Prostate gland (tissue), 2 donors: ENCODE data around the gene GLMP. TPM values are rescaled to one million over a fixed set of nuclear protein-coding genes. Genes with fewer than 3 reads are reported as not detected.

Experiments
- DNase-seq: peaks from one replicate; pipeline ENCODE4 v3.0.0-alpha.2; 2019; ENCODE audit warnings: low spot score
- H3K27ac ChIP-seq, 2 donors: fragments of 200-600 bp; sonication (generic); 2 replicates each; pipeline ENCODE4 v1.5.1; 2017 to 2019
- H3K27me3 ChIP-seq: fragments of 200-600 bp; sonication (generic); replicated peaks from 2 replicates; pipeline ENCODE4 v1.5.1; 2019; ENCODE audit not compliant: insufficient read depth
- H3K36me3 ChIP-seq, 2 donors: fragments of 200-600 bp; sonication (generic); 1 replicate in 1 of 2; 2 replicates in 1 of 2; pipeline versions ENCODE4 v1.5.1 to v1.8.1; 2017 to 2019
- H3K4me1 ChIP-seq: fragments of 200-600 bp; sonication (generic); replicated peaks from 2 replicates; pipeline ENCODE4 v1.5.1; 2019
- H3K4me3 ChIP-seq, 2 donors: fragments of 200-600 bp; sonication (generic); 2 replicates each; pipeline ENCODE4 v1.5.1; 2017 to 2019
- H3K9me3 ChIP-seq: fragments of 200-600 bp; sonication (generic); 2 replicates; pipeline ENCODE4 v1.5.1; 2017
- CTCF ChIP-seq, 4 experiments: fragments of 200-600 bp in 2 of 4; fragments of 450-650 bp in 2 of 4; sonication (generic) in 2 of 4; IDR thresholded peaks; 1 replicate in 3 of 4; 2 replicates in 1 of 4; pipeline ENCODE4 v1.5.1; 2016 to 2019; ENCODE audit warnings: antibody characterized with exemption in 4 of 4, mild to moderate bottlenecking in 2 of 4, moderate library complexity in 2 of 4
- POLR2A ChIP-seq: fragments of 450-650 bp; IDR thresholded peaks from one replicate; pipeline ENCODE4 v1.6.1; 2016; ENCODE audit warnings: antibody characterized with exemption, mild to moderate bottlenecking
- POLR2AphosphoS5 ChIP-seq: sonication (generic); formaldehyde crosslinking; IDR thresholded peaks from one replicate; pipeline ENCODE4 v1.6.1; 2017; ENCODE audit warnings: antibody characterized with exemption
- WGBS: methylation state at CpG from one replicate; pipeline ENCODE4 v1.1.5; 2018; 5-methylcytosine and 5-hydroxymethylcytosine counted together
- intact Hi-C: fragments of 100-400 bp; cut with DNase I; formaldehyde crosslinking; loops from one replicate; pipeline ENCODE4 v1.14.2; 2022
- total RNA-seq, 2 donors: library from RNA; depleted of rRNA; stranded (reverse); fragments of >200 nt; gene quantifications; one replicate each; pipeline ENCODE4 v1.1.0, GENCODE V29; 2016

GLMP gene
- total RNA-seq, 2 donors from 2014 or later: 91.7 to 132 TPM

GRCh38 chr1:156283521-156283920, 12.0 kb downstream of the GLMP start:
- Histone ChIP-seq H3K9me3 (no peaks in the 10 kb centered on the region), H3K36me3 (no peaks in the 10 kb centered on the region), H3K27ac (peak overlapping the region; percentile 88 to 93), H3K4me1 (no peaks in the 10 kb centered on the region), H3K4me3 (peak overlapping the region; percentile 84 to 95), H3K27me3 (no peaks in the 10 kb centered on the region)
- intact Hi-C loops: no loop called here
- TF ChIP-seq CTCF (IDR thresholded peaks at IDR 0.05) (no peak), POLR2AphosphoS5 (no peak), POLR2A (no peak)
- 76% methylated on average over 1 of the region's 1 CpG for WGBS
- DNase-seq: no peak

- peak within 1 kb of the TSS; percentile 84 to 95 for H3K4me3 ChIP-seq
- peak; percentile 97 for DNase-seq
- H3K36me3 ChIP-seq: no peaks in the 10 kb centered on the region
- intact Hi-C loops: no loop called here
- H3K9me3 ChIP-seq: no peaks in the 10 kb centered on the region
- TF ChIP-seq CTCF (IDR thresholded peaks at IDR 0.05) (no peak), POLR2A (peak; percentile 88), POLR2AphosphoS5 (peak; percentile 99)
- H3K27me3 ChIP-seq: no peaks in the 10 kb centered on the region
- no peaks in the 10 kb centered on the region for H3K4me1 ChIP-seq
- peak within 1 kb of the TSS; percentile 88 to 93 for H3K27ac ChIP-seq
- under 1% methylated on average over 44 of the region's 50 CpGs for WGBS
Measured at GRCh38 chr1:156282479-156283222, 12.8 kb downstream of the GLMP start, which contains the start of gene SMG5. Gene SMG5 (minus strand): TSS chr1:156282825. CDS start chr1:156282680, 145 bp downstream.

GRCh38 chr1:156281693-156282478, 13.6 kb downstream of the GLMP start:
- Histone ChIP-seq H3K4me1 (no peaks in the 10 kb centered on the region), H3K27me3 (no peaks in the 10 kb centered on the region), H3K9me3 (no peaks in the 10 kb centered on the region), H3K4me3 (peak overlapping the region; percentile 84 to 95), H3K36me3 (peaks cover 0 to 3% of the 10 kb centered on the region in 2 donors), H3K27ac (peak overlapping the region; percentile 88 to 93)
- TF ChIP-seq POLR2A (no peak), POLR2AphosphoS5 (no peak), CTCF (IDR thresholded peaks at IDR 0.05) (no peak)
- intact Hi-C loops: no loop called here
- WGBS: 7% methylated on average over 22 of the region's 22 CpGs
- DNase-seq: peak; percentile 36

- no peaks in the 10 kb centered on the region for H3K4me1 ChIP-seq
- no peak for DNase-seq
- intact Hi-C loops: no loop called here
- peak overlapping the region in 1 of 2 donors; percentile 84 for H3K4me3 ChIP-seq
- peaks cover 0 to 7% of the 10 kb centered on the region in 2 donors for H3K36me3 ChIP-seq
- no peaks in the 10 kb centered on the region for H3K27me3 ChIP-seq
- TF ChIP-seq POLR2A: no peak
- no peak for TF ChIP-seq CTCF (IDR thresholded peaks at IDR 0.05)
- no peak for TF ChIP-seq POLR2AphosphoS5
- 23% methylated on average over 8 of the region's 8 CpGs for WGBS
- peak overlapping the region; percentile 88 to 93 for H3K27ac ChIP-seq
- H3K9me3 ChIP-seq: no peaks in the 10 kb centered on the region
Measured at GRCh38 chr1:156281281-156281680, 14.2 kb downstream of the GLMP start.
